K562 (cell line): ENCODE data around the gene DPH7. TPM values are rescaled to one million over a fixed set of nuclear protein-coding genes. Genes with fewer than 3 reads are reported as not detected.

Experiments used
- BRD4 ChIP-seq: fragments of 200-600 bp; sonication (generic); IDR thresholded peaks from 2 replicates; pipeline ENCODE4 v1.6.1; 2017; ENCODE audit warnings: inconsistent platforms
- FOSL1 ChIP-seq: fragments of 200-800 bp; sonication (Bioruptor generic); conservative IDR thresholded peaks from 2 replicates; pipeline ENCODE4 v1.6.1; 2016; ENCODE audit warnings: missing genetic modification characterization, missing compliant biosample characterization
- IRF2 ChIP-seq: sonication (generic); formaldehyde crosslinking; IDR thresholded peaks from 2 replicates; pipeline ENCODE4 v1.8.1; 2022; ENCODE audit warnings: mild to moderate bottlenecking, missing genetic modification reagents
- ZFX ChIP-seq: sonication (generic); formaldehyde crosslinking; IDR thresholded peaks from 2 replicates; pipeline ENCODE4 v1.8.0; 2022; ENCODE audit warnings: mild to moderate bottlenecking, missing genetic modification reagents, moderate library complexity
- ZKSCAN8 ChIP-seq: fragments of 200-800 bp; sonication (Bioruptor generic); IDR thresholded peaks from 2 replicates; pipeline ENCODE4 v1.6.1; 2016; ENCODE audit warnings: missing genetic modification characterization, missing compliant biosample characterization
- ZNF316 ChIP-seq: fragments of 450-650 bp; IDR thresholded peaks from 2 replicates; pipeline ENCODE4 v1.6.1; 2016
- ZNF699 ChIP-seq: fragments of 250-450 bp; sonication (Bioruptor Pico); IDR thresholded peaks from 2 replicates; pipeline ENCODE4 v1.8.0; 2021; ENCODE audit warnings: mild to moderate bottlenecking, moderate library complexity; ENCODE audit not compliant: insufficient replicate concordance
- polyA plus RNA-seq, 8 experiments: library from polyadenylated mRNA; depleted of rRNA in 4 of 8; stranded (reverse) in 5 of 8; unstranded in 3 of 8; fragments of >200 nt; fragmentation: Nextera tagmentation in 2 of 8; fragmentation: Illumina TruSeq in 1 of 8; extraction: Ambion mirVana in 2 of 8; extraction: Trizol in 1 of 8; gene quantifications; 2 replicates each; pipeline versions ENCODE4 v1.2.1 to v1.2.3, GENCODE V29; 2011 to 2014; ENCODE audit warnings: inconsistent platforms in 1 of 8, missing spikeins in 1 of 8
- total RNA-seq, 7 experiments: library from RNA; depleted of rRNA in 6 of 7; stranded (reverse); fragments of >200 nt in 6 of 7; fragmentation: Illumina TruSeq in 2 of 7; extraction: Trizol in 2 of 7; gene quantifications; 2 replicates each; pipeline versions ENCODE4 v1.2.1 to v1.2.3, GENCODE V29; 2011 to 2021; ENCODE audit warnings: low replicate concordance in 1 of 7
- TF ChIP-seq, protein P1 (sequence below): fragments of 450-650 bp; IDR thresholded peaks from 2 replicates; pipeline ENCODE4 v1.6.1; 2016; ENCODE audit warnings: mild to moderate bottlenecking, moderate library complexity
- TF ChIP-seq, protein P2 (sequence below): sonication (generic); formaldehyde crosslinking; IDR thresholded peaks from 2 replicates; pipeline ENCODE4 v1.8.0; 2022; ENCODE audit warnings: mild to moderate bottlenecking, missing genetic modification reagents
- TF ChIP-seq, protein P3 (sequence below): fragments of 450-650 bp; IDR thresholded peaks from 2 replicates; pipeline ENCODE4 v1.6.1; 2017; ENCODE audit warnings: antibody characterized with exemption, mild to moderate bottlenecking

Gene DPH7
- total and polyA plus RNA-seq, 9 of the 15 experiments (the other 6 are each of a cell fraction or from before 2014, with no cell fraction given), result 13.9 to 68.6 (median 41.3) TPM

DNA sequence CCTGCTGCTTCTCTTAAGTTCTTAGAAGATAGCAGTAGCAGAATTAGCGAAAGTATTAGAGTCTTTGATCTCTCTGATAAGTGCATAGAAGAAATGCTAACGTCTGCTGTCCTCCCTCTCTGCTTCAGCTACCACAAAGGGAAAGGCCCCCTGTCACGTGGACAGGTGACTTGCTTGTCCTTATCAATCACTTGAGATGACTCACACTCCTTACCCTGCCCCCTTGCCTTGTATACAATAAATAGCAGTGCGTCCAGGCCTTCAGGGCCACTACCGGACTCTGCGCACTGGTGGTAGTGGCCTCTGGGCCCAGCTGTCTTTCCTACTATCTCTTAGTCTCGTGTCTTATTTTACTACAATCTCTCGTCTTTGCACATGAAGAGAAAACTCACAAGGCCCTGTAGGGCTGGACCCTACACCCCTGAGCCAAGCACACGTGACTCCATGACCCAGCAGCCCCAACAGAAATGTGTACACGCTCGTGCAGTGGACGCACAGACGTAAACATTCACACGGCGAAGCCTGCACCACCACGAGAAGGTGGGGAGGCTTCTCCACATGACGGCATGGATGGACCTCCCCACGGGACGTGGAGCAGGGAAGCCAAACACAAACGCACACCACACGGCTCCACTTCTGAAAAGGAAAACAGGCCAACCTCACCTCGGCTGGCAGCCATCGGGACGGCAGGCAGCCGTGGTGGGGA, 66.8 kb downstream of the DPH7 start (continued):
- TF ChIP-seq, protein P1, sequence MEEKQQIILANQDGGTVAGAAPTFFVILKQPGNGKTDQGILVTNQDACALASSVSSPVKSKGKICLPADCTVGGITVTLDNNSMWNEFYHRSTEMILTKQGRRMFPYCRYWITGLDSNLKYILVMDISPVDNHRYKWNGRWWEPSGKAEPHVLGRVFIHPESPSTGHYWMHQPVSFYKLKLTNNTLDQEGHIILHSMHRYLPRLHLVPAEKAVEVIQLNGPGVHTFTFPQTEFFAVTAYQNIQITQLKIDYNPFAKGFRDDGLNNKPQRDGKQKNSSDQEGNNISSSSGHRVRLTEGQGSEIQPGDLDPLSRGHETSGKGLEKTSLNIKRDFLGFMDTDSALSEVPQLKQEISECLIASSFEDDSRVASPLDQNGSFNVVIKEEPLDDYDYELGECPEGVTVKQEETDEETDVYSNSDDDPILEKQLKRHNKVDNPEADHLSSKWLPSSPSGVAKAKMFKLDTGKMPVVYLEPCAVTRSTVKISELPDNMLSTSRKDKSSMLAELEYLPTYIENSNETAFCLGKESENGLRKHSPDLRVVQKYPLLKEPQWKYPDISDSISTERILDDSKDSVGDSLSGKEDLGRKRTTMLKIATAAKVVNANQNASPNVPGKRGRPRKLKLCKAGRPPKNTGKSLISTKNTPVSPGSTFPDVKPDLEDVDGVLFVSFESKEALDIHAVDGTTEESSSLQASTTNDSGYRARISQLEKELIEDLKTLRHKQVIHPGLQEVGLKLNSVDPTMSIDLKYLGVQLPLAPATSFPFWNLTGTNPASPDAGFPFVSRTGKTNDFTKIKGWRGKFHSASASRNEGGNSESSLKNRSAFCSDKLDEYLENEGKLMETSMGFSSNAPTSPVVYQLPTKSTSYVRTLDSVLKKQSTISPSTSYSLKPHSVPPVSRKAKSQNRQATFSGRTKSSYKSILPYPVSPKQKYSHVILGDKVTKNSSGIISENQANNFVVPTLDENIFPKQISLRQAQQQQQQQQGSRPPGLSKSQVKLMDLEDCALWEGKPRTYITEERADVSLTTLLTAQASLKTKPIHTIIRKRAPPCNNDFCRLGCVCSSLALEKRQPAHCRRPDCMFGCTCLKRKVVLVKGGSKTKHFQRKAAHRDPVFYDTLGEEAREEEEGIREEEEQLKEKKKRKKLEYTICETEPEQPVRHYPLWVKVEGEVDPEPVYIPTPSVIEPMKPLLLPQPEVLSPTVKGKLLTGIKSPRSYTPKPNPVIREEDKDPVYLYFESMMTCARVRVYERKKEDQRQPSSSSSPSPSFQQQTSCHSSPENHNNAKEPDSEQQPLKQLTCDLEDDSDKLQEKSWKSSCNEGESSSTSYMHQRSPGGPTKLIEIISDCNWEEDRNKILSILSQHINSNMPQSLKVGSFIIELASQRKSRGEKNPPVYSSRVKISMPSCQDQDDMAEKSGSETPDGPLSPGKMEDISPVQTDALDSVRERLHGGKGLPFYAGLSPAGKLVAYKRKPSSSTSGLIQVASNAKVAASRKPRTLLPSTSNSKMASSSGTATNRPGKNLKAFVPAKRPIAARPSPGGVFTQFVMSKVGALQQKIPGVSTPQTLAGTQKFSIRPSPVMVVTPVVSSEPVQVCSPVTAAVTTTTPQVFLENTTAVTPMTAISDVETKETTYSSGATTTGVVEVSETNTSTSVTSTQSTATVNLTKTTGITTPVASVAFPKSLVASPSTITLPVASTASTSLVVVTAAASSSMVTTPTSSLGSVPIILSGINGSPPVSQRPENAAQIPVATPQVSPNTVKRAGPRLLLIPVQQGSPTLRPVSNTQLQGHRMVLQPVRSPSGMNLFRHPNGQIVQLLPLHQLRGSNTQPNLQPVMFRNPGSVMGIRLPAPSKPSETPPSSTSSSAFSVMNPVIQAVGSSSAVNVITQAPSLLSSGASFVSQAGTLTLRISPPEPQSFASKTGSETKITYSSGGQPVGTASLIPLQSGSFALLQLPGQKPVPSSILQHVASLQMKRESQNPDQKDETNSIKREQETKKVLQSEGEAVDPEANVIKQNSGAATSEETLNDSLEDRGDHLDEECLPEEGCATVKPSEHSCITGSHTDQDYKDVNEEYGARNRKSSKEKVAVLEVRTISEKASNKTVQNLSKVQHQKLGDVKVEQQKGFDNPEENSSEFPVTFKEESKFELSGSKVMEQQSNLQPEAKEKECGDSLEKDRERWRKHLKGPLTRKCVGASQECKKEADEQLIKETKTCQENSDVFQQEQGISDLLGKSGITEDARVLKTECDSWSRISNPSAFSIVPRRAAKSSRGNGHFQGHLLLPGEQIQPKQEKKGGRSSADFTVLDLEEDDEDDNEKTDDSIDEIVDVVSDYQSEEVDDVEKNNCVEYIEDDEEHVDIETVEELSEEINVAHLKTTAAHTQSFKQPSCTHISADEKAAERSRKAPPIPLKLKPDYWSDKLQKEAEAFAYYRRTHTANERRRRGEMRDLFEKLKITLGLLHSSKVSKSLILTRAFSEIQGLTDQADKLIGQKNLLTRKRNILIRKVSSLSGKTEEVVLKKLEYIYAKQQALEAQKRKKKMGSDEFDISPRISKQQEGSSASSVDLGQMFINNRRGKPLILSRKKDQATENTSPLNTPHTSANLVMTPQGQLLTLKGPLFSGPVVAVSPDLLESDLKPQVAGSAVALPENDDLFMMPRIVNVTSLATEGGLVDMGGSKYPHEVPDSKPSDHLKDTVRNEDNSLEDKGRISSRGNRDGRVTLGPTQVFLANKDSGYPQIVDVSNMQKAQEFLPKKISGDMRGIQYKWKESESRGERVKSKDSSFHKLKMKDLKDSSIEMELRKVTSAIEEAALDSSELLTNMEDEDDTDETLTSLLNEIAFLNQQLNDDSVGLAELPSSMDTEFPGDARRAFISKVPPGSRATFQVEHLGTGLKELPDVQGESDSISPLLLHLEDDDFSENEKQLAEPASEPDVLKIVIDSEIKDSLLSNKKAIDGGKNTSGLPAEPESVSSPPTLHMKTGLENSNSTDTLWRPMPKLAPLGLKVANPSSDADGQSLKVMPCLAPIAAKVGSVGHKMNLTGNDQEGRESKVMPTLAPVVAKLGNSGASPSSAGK, result peak; percentile 56
- TF ChIP-seq IRF2 (no peak), BRD4 (no peak), ZNF316 (peak; percentile 46; the same call in 1 of the 2 replicates), ZKSCAN8 (no peak), FOSL1 (peak; percentile 98), ZNF699 (CRISPR knock-in tag) (no peak), ZFX (CRISPR knock-in tag) (peak; percentile 100)
- TF ChIP-seq, protein P2, sequence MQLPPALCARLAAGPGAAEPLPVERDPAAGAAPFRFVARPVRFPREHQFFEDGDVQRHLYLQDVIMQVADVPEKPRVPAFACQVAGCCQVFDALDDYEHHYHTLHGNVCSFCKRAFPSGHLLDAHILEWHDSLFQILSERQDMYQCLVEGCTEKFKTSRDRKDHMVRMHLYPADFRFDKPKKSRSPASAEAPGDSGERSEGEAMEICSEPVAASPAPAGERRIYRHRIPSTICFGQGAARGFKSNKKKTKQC, result 0 out of 2 replicates have a peak, but pooled peaks have one; percentile 32
- TF ChIP-seq, protein P3, sequence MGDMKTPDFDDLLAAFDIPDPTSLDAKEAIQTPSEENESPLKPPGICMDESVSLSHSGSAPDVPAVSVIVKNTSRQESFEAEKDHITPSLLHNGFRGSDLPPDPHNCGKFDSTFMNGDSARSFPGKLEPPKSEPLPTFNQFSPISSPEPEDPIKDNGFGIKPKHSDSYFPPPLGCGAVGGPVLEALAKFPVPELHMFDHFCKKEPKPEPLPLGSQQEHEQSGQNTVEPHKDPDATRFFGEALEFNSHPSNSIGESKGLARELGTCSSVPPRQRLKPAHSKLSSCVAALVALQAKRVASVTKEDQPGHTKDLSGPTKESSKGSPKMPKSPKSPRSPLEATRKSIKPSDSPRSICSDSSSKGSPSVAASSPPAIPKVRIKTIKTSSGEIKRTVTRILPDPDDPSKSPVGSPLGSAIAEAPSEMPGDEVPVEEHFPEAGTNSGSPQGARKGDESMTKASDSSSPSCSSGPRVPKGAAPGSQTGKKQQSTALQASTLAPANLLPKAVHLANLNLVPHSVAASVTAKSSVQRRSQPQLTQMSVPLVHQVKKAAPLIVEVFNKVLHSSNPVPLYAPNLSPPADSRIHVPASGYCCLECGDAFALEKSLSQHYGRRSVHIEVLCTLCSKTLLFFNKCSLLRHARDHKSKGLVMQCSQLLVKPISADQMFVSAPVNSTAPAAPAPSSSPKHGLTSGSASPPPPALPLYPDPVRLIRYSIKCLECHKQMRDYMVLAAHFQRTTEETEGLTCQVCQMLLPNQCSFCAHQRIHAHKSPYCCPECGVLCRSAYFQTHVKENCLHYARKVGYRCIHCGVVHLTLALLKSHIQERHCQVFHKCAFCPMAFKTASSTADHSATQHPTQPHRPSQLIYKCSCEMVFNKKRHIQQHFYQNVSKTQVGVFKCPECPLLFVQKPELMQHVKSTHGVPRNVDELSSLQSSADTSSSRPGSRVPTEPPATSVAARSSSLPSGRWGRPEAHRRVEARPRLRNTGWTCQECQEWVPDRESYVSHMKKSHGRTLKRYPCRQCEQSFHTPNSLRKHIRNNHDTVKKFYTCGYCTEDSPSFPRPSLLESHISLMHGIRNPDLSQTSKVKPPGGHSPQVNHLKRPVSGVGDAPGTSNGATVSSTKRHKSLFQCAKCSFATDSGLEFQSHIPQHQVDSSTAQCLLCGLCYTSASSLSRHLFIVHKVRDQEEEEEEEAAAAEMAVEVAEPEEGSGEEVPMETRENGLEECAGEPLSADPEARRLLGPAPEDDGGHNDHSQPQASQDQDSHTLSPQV, result peak; percentile 81; the same call in 1 of the 2 replicates
